Embryonic facial prominence (tissue), 1 donor: ENCODE results near the gene ARHGAP22.

Experiments
- DNase-seq: peaks from one replicate; pipeline ENCODE4 v3.0.0-alpha.2; 2016; ENCODE audit errors: extremely low spot score

ARHGAP22 gene

GRCh38 chr10:48552946-48553564 lies 51.8 kb downstream of the ARHGAP22 start:
- DNase-seq: no peak

GRCh38 chr10:48551861-48552591 lies 52.8 kb downstream of the ARHGAP22 start:
- DNase-seq: peak; percentile 9

- DNase-seq: no peak
These were observed 53.9 kb downstream of the ARHGAP22 start for GRCh38 chr10:48550977-48551376.

GRCh38 chr10:48550071-48550691 lies 54.7 kb downstream of the ARHGAP22 start:
- no peak for DNase-seq

GRCh38 chr10:48549236-48549635 lies 55.6 kb downstream of the ARHGAP22 start:
- DNase-seq: no peak

- DNase-seq: no peak
These were observed 56.2 kb downstream of the ARHGAP22 start for GRCh38 chr10:48548531-48549135.

- no peak for DNase-seq
These were observed 56.9 kb downstream of the ARHGAP22 start for GRCh38 chr10:48547981-48548380.

GRCh38 chr10:48547061-48547895 lies 57.6 kb downstream of the ARHGAP22 start:
- DNase-seq: no peak

GRCh38 chr10:48545462-48546145 lies 59.3 kb downstream of the ARHGAP22 start:
- DNase-seq: no peak

- DNase-seq: no peak
These were observed 61.6 kb downstream of the ARHGAP22 start for GRCh38 chr10:48543182-48543844.

GRCh38 chr10:48542471-48543181 lies 62.2 kb downstream of the ARHGAP22 start:
- DNase-seq: no peak

GRCh38 chr10:48541144-48541795 lies 63.6 kb downstream of the ARHGAP22 start:
- DNase-seq: no peak

- no peak for DNase-seq
These were observed 66.3 kb downstream of the ARHGAP22 start for GRCh38 chr10:48538611-48539010.

GRCh38 chr10:48536916-48537890 lies 67.7 kb downstream of the ARHGAP22 start:
- no peak for DNase-seq

GRCh38 chr10:48536156-48536500 lies 68.7 kb downstream of the ARHGAP22 start:
- DNase-seq: no peak

- no peak for DNase-seq
These were observed 69.3 kb downstream of the ARHGAP22 start for GRCh38 chr10:48535416-48536155.

GRCh38 chr10:48533951-48534720 lies 70.7 kb downstream of the ARHGAP22 start:
- no peak for DNase-seq
